ENCODE data around the gene TBK1.

The TBK1 gene

GRCh38 chr12:64549108-64549507 is 97.2 kb downstream of the TBK1 start:
- DNase-seq = no peak

GRCh38 chr12:64550755-64551154 is 98.8 kb downstream of the TBK1 start:
- DNase-seq = no peak

- DNase-seq = no peak
These were observed 99.8 kb downstream of the TBK1 start for GRCh38 chr12:64551676-64552075.
